Loucy (cell line): ENCODE results near the gene MYBBP1A.

Experiments
- H2AFZ ChIP-seq: fragments of 200-600 bp; sonication (generic); 2 replicates; pipeline ENCODE4 v1.6.0; 2016; ENCODE audit warnings: antibody characterized with exemption, mild to moderate bottlenecking, low read length, moderate library complexity
- H3F3A ChIP-seq: fragments of 200-600 bp; 2 replicates; pipeline ENCODE4 v1.6.0; 2016; ENCODE audit warnings: antibody characterized with exemption, low read depth, mild to moderate bottlenecking
- H3K27me3 ChIP-seq: fragments of 200-600 bp; sonication (generic); 2 replicates; pipeline ENCODE4 v1.6.1; 2014; ENCODE audit warnings: low read length, mild to moderate bottlenecking; ENCODE audit not compliant: insufficient read depth, poor library complexity, severe bottlenecking
- H3K36me3 ChIP-seq: fragments of 200-600 bp; sonication (generic); 2 replicates; pipeline ENCODE4 v1.6.1; 2016; ENCODE audit warnings: low read length; ENCODE audit not compliant: insufficient read depth
- H3K4me1 ChIP-seq: fragments of 200-600 bp; sonication (generic); 2 replicates; pipeline ENCODE4 v1.5.1; 2014; ENCODE audit warnings: low read length, mild to moderate bottlenecking; ENCODE audit not compliant: insufficient read depth, poor library complexity, severe bottlenecking
- H3K4me2 ChIP-seq: fragments of 200-600 bp; sonication (generic); 2 replicates; pipeline ENCODE4 v1.6.0; 2014; ENCODE audit warnings: antibody characterized with exemption, low read length, low read depth, mild to moderate bottlenecking; ENCODE audit not compliant: poor library complexity, severe bottlenecking
- H3K4me3 ChIP-seq: fragments of 200-600 bp; sonication (generic); 2 replicates; pipeline ENCODE4 v1.5.1; 2014; ENCODE audit warnings: low read length, mild to moderate bottlenecking, mixed read lengths; ENCODE audit not compliant: poor library complexity, severe bottlenecking
- H3K79me2 ChIP-seq: fragments of 200-600 bp; sonication (generic); 2 replicates; pipeline ENCODE4 v1.6.1; 2014; ENCODE audit warnings: low read length; ENCODE audit not compliant: insufficient read depth
- H3K9ac ChIP-seq: fragments of 200-600 bp; sonication (generic); 2 replicates; pipeline ENCODE4 v1.6.0; 2014; ENCODE audit warnings: mild to moderate bottlenecking, low read depth, low read length, moderate library complexity; ENCODE audit not compliant: poor library complexity, severe bottlenecking
- H3K9me2 ChIP-seq: fragments of 200-600 bp; sonication (generic); replicated peaks from 2 replicates; pipeline ENCODE4 v1.6.1; 2016; ENCODE audit warnings: low read depth, low read length, mixed read lengths
- H3K9me3 ChIP-seq: fragments of 200-600 bp; sonication (generic); 2 replicates; pipeline ENCODE4 v1.6.1; 2014; ENCODE audit warnings: mild to moderate bottlenecking, antibody characterized with exemption, low read length, low read depth; ENCODE audit not compliant: insufficient read depth
- H4K20me1 ChIP-seq: fragments of 200-600 bp; sonication (generic); 2 replicates; pipeline ENCODE4 v1.6.0; 2014; ENCODE audit warnings: antibody characterized with exemption, low read length, mild to moderate bottlenecking; ENCODE audit not compliant: insufficient read depth, poor library complexity, severe bottlenecking
- EZH2phosphoT487 ChIP-seq: fragments of 200-600 bp; IDR thresholded peaks from 2 replicates; pipeline ENCODE4 v1.6.1; 2018; ENCODE audit warnings: antibody characterized with exemption, mild to moderate bottlenecking, moderate library complexity, borderline replicate concordance
- TF ChIP-seq, protein P1 (sequence below): fragments of 200-600 bp; sonication (generic); conservative IDR thresholded peaks from 2 replicates; pipeline ENCODE4 v1.5.1; 2014; ENCODE audit warnings: mild to moderate bottlenecking, antibody characterized with exemption, low read length

The MYBBP1A gene

DNA sequence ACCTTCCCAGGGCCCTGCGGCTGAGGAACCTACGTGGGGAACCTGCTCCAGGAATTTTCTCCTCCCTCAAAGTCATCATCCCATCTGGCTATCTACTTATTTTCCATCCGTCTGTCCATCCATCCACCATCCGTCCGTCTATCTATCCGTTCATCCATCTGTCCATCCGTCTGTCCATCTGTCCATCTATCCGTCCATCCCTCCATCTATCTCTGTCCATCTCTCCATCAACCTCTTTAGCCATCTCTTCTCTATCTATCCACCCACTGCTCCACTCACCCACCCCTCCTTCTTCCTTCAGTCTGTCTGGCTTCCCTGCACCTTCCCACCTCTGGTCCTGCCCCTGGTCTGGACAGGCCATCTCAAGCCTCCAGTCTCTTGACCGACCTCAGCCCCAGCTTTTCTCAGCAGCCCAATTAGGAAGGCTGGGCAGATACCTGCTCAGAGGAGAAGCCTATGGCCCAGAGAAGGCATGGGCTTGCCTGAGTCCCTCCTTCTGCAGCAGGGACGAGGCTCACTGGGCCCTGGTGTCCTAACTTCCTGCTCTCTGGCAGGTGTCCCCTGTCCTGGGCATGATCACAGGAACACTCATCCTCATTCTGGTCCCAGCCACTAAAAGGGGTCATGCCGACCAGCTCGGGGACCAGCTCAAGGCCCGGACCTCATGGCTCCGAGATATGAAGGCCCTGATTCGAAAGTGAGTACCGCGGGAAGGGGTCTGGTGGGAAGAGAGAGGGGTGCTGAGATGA lies 23.0 kb downstream of the MYBBP1A start:
- H3K4me3 ChIP-seq, result no peak overlapping the region
- peaks cover 3% of the 10 kb centered on the region; the same call in 1 of the 2 replicates for H3K36me3 ChIP-seq
- H3K27me3 ChIP-seq, result no peaks in the 10 kb centered on the region
- H2AFZ ChIP-seq, result no peak overlapping the region
- H3K4me1 ChIP-seq, result no peaks in the 10 kb centered on the region
- H3K9me2 ChIP-seq, result no peaks in the 10 kb centered on the region
- no peaks in the 10 kb centered on the region for H3K9me3 ChIP-seq
- H4K20me1 ChIP-seq, result no peaks in the 10 kb centered on the region
- H3K4me2 ChIP-seq, result no peak overlapping the region
- no peaks in the 10 kb centered on the region for H3K79me2 ChIP-seq
- no peaks in the 10 kb centered on the region for H3F3A ChIP-seq
- TF ChIP-seq, protein P1, sequence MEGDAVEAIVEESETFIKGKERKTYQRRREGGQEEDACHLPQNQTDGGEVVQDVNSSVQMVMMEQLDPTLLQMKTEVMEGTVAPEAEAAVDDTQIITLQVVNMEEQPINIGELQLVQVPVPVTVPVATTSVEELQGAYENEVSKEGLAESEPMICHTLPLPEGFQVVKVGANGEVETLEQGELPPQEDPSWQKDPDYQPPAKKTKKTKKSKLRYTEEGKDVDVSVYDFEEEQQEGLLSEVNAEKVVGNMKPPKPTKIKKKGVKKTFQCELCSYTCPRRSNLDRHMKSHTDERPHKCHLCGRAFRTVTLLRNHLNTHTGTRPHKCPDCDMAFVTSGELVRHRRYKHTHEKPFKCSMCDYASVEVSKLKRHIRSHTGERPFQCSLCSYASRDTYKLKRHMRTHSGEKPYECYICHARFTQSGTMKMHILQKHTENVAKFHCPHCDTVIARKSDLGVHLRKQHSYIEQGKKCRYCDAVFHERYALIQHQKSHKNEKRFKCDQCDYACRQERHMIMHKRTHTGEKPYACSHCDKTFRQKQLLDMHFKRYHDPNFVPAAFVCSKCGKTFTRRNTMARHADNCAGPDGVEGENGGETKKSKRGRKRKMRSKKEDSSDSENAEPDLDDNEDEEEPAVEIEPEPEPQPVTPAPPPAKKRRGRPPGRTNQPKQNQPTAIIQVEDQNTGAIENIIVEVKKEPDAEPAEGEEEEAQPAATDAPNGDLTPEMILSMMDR, result no peak
- TF ChIP-seq EZH2phosphoT487, result no peak
- no peak overlapping the region for H3K9ac ChIP-seq

DNA sequence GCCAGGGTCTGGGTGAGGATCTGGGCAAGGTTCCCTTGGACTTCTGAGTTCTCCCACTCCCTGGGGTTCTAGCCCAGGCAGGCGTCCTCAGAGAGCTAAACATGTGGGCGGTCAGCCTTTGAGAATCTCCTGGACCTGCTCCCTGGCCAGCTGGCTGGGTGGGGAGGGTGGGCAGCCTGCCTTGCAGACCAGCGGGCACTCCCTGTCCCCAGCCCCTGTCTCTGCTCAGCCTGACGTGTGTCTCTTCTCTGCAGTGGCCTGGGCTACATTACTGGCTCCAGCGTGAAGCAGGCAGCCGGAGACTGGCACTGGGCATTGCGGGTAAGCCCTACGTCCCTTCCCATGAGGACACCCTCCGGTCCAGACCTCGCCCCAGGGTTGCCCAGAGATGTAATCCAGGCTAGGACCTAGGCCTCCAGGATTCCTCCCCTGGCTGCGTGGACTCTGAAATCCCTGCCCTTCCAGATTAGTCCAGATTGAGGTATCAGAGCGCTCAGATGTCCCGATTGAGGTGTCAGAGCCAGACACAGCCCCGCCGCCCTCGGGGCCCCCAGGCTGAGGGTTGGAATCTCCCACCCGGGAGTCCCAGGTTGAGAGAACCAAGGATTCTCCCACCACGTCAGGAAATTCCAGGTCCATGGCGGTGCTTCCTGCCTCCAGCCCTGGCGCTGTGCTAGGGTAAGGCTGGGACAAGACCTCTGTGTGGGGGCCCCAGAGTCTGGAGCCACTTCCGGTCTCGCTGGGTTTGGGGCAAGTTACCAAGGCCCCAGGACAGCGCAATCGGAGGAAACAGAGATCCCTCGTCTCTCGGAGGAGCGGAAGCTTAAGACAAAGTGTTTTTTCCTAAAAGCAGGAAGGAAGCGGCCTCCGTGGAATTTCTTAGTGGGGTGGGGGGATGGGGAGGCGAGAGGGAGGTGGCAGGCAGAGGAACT lies 24.1 kb downstream of the MYBBP1A start:
- H3K9me2 ChIP-seq, result no peaks in the 10 kb centered on the region
- no peaks in the 10 kb centered on the region for H3F3A ChIP-seq
- H3K9me3 ChIP-seq, result no peaks in the 10 kb centered on the region
- no peaks in the 10 kb centered on the region for H4K20me1 ChIP-seq
- no peak for TF ChIP-seq EZH2phosphoT487
- TF ChIP-seq, protein P1, result no peak
- H3K4me1 ChIP-seq, result no peaks in the 10 kb centered on the region
- no peak overlapping the region for H2AFZ ChIP-seq
- no peak overlapping the region for H3K9ac ChIP-seq
- no peaks in the 10 kb centered on the region for H3K79me2 ChIP-seq
- H3K4me2 ChIP-seq, result no peak overlapping the region
- H3K4me3 ChIP-seq, result no peak overlapping the region
- no peaks in the 10 kb centered on the region for H3K27me3 ChIP-seq
- peaks cover 3% of the 10 kb centered on the region; the same call in 1 of the 2 replicates for H3K36me3 ChIP-seq

DNA sequence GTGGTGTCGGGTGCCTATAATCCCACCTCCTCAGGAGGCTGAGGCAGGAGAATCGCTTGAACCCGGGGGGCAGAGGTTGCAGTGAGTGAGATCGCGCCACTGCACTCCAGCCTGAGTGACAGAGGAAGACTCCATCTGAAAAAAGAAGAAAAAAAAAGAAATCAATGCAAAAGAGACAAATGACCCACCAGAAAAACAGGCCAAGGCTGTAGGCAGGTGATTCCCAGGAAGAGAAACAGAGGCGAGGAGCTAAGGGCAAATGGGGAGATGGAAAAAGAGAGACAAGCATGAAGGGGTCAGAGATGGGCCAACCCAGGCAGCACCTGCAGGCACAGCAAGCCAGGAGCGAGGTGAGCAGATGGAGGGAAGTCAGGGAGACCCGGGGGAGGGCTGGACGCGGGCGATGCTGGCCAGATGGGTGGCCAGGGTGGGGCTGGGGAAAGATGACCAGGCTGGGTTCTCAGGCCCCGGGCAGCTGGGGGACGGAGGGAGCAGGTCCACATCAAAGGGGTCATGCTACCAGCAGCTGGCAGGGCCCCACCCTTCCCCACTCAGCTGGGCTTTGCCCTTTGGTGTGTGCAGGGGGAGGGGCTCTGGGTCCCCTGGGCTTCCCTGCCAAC lies 25.5 kb downstream of the MYBBP1A start:
- Histone ChIP-seq H3K9me3 (no peaks in the 10 kb centered on the region), H3K36me3 (peaks cover 12% of the 10 kb centered on the region; the same call in 1 of the 2 replicates), H2AFZ (no peak overlapping the region), H4K20me1 (no peaks in the 10 kb centered on the region), H3K9me2 (no peaks in the 10 kb centered on the region), H3K9ac (no peak overlapping the region), H3K4me2 (no peak overlapping the region), H3K27me3 (no peaks in the 10 kb centered on the region), H3K4me3 (no peak overlapping the region), H3K79me2 (no peaks in the 10 kb centered on the region), H3F3A (no peaks in the 10 kb centered on the region), H3K4me1 (no peaks in the 10 kb centered on the region)
- TF ChIP-seq, protein P1, result no peak
- TF ChIP-seq EZH2phosphoT487, result no peak
